Measurements from ENCODE around the gene RAPSN.

The RAPSN gene

GRCh38 chr11:47488674-47489394, 39.9 kb upstream of the RAPSN start:
- no peak for FAIRE-seq
- no peak for DNase-seq (ENCODE audit: insufficient read length, low spot score)
- TF ChIP-seq, protein P1, sequence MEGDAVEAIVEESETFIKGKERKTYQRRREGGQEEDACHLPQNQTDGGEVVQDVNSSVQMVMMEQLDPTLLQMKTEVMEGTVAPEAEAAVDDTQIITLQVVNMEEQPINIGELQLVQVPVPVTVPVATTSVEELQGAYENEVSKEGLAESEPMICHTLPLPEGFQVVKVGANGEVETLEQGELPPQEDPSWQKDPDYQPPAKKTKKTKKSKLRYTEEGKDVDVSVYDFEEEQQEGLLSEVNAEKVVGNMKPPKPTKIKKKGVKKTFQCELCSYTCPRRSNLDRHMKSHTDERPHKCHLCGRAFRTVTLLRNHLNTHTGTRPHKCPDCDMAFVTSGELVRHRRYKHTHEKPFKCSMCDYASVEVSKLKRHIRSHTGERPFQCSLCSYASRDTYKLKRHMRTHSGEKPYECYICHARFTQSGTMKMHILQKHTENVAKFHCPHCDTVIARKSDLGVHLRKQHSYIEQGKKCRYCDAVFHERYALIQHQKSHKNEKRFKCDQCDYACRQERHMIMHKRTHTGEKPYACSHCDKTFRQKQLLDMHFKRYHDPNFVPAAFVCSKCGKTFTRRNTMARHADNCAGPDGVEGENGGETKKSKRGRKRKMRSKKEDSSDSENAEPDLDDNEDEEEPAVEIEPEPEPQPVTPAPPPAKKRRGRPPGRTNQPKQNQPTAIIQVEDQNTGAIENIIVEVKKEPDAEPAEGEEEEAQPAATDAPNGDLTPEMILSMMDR (IDR thresholded peaks at IDR 0.05; ENCODE audit: insufficient read depth, missing control alignments): no peak

DNA sequence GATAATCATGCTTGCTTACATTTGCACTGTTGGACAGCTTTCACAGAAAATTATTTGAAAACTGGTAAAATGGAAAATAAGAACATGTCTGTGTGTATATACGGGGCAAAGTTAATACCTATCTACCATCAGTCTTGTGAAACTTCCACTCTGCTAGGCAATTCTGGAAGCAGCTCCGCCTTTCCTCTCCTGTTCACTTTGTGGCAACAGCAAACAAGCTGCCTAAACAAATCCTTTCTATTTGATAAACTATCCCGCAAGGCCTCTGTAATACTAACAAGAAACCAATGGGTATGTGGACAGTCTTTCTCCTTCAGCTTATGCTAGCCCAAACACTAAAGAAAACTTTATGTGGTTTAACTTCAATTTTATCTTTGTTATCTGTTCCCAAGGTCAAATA, 39.2 kb upstream of the RAPSN start:
- DNase-seq (ENCODE audit: insufficient read length, low spot score) (no peak), FAIRE-seq (no peak)
- TF ChIP-seq, protein P1 (IDR thresholded peaks at IDR 0.05; ENCODE audit: insufficient read depth, missing control alignments): no peak

- DNase-seq (ENCODE audit: insufficient read length, low spot score): no peak
- no peak for FAIRE-seq
- TF ChIP-seq, protein P1 (IDR thresholded peaks at IDR 0.05; ENCODE audit: insufficient read depth, missing control alignments): no peak
Observed at GRCh38 chr11:47487421-47487820, 38.5 kb upstream of the RAPSN start.

DNA sequence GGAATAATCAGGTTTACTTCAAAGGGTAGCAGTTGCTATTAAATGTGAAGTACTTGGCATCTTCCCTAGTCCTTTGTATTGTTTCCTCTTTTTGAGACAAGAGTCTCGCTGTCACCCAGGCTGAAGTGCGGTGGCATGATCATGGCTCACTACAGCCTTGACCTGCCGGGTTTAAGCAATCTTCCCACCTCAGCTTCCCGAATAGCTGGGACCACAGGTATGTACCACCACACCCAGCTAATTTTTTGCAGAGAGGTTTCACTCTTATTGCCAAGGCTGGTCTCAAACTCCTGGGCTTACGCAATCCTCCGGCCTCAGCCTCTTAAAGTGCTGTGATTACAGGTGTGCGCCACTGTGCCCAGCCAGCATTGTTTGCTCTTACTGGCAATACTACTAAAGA, 36.2 kb upstream of the RAPSN start:
- TF ChIP-seq, protein P1 (IDR thresholded peaks at IDR 0.05; ENCODE audit: insufficient read depth, missing control alignments): no peak
- FAIRE-seq: no peak
- no peak for DNase-seq (ENCODE audit: insufficient read length, low spot score)

DNA sequence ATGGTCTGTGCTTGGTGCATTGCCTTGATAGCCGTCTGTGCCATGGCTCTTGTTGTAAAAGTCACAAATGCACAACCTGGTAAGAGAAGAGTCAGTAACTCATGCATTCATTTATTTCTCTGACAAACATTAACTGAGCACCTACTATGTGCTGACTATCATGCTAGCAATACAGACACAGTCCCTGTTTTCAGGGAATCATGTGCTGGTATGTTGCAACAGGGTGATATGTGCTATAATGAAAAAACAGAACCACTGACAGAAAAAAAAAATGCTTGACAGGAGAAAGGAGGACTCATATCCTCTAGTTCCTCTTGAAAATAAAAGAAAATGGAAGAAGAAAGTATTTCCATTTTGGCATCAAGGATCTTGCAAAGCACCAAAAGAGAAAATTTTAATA, 34.5 kb upstream of the RAPSN start:
- FAIRE-seq: no peak

GRCh38 chr11:47480762-47481161, 31.8 kb upstream of the RAPSN start:
- FAIRE-seq (no peak), DNase-seq (ENCODE audit: insufficient read length, low spot score) (no peak)
- TF ChIP-seq, protein P1 (IDR thresholded peaks at IDR 0.05; ENCODE audit: insufficient read depth, missing control alignments): no peak

More for the DNA sequence above, 34.5 kb upstream of the RAPSN start:
- TF ChIP-seq, protein P1 (IDR thresholded peaks at IDR 0.05; ENCODE audit: insufficient read depth, missing control alignments): no peak
- no peak for DNase-seq (ENCODE audit: insufficient read length, low spot score)

DNA sequence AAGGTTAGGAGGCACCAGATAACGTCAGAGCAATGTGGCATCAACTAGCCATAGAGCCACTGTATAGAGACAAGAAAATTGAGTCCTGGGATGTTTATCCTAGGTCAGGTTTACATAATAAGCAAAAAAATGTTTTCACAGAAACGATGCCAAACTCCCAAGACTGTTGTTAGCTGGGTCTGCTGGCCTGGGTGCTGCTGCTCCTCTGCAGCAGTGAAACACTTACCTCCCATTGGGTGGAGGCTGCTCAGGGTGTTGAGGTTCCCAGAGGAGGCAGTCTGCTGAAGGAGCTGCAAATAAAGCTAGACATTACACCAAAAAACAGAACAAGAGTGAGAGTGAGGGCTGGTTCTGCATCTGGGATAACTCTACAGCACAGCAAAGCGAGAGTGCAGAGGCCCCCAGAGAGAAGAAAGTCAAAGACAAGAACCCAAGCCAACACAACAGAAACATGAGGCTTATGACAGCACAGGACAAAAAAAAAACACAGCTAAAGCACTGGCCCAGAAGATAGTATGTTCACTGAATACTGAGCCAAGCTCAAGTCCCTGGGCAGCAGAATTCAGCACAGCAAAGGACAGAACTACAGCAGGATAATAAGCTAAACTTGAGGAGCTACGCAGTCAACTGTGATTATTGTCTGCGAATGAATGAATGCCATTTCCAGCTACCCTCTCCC, 29.9 kb upstream of the RAPSN start:
- TF ChIP-seq, protein P1 (IDR thresholded peaks at IDR 0.05; ENCODE audit: insufficient read depth, missing control alignments): no peak
- DNase-seq (ENCODE audit: insufficient read length, low spot score): no peak
- no peak for FAIRE-seq

Data from D721Med (cell line).